WERI-Rb-1 (cell line): Measurements from ENCODE around the gene B3GALT2.

Experiments used
- DNase-seq: peaks from one replicate; pipeline ENCODE4 v3.0.0-alpha.2; 2020
- H3K27ac ChIP-seq: fragments of 250-450 bp; sonication (Bioruptor Pico); 2 replicates; pipeline ENCODE4 v1.5.1; 2020; ENCODE audit warnings: mild to moderate bottlenecking, moderate library complexity
- H3K27me3 ChIP-seq: fragments of 250-450 bp; sonication (Bioruptor Pico); 2 replicates; pipeline ENCODE4 v1.5.1; 2021; ENCODE audit warnings: mild to moderate bottlenecking, low read depth, moderate library complexity; ENCODE audit not compliant: insufficient read depth, severe bottlenecking
- H3K36me3 ChIP-seq: fragments of 250-450 bp; sonication (Bioruptor Pico); 2 replicates; pipeline ENCODE4 v1.5.1; 2020; ENCODE audit warnings: mild to moderate bottlenecking, moderate library complexity
- H3K4me3 ChIP-seq: 2 replicates; pipeline ENCODE4 v1.5.1; 2011; ENCODE audit warnings: low read depth, mild to moderate bottlenecking, control low read depth, low read length
- H3K9me3 ChIP-seq: fragments of 250-450 bp; sonication (Bioruptor Pico); 2 replicates; pipeline ENCODE4 v1.5.1; 2021; ENCODE audit warnings: mild to moderate bottlenecking, moderate library complexity; ENCODE audit not compliant: severe bottlenecking
- TF ChIP-seq, protein P1 (sequence below): IDR thresholded peaks from 2 replicates; pipeline ENCODE4 v1.5.1; 2011; ENCODE audit warnings: low read depth, mild to moderate bottlenecking, control low read depth, inconsistent platforms, low read length

B3GALT2 gene

DNA sequence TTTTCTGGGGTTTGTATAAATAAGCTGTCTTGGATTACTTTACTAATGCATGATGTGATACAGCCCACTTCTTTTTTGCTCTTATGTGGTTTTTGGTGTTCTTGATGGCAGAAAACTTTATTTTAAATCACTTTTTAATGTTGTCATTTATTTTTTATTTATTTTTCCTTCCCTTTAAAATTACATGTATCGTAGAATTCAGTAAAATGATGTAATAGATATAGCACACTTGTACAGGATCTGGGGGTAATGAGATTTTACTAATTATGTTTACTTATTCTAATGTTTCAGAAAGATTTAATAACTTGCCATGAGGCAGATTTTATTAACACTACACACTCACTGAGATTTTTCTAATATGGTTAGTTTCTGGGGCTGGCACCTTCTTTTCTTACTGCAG is 701 bp upstream of the B3GALT2 start:
- TF ChIP-seq, protein P1, sequence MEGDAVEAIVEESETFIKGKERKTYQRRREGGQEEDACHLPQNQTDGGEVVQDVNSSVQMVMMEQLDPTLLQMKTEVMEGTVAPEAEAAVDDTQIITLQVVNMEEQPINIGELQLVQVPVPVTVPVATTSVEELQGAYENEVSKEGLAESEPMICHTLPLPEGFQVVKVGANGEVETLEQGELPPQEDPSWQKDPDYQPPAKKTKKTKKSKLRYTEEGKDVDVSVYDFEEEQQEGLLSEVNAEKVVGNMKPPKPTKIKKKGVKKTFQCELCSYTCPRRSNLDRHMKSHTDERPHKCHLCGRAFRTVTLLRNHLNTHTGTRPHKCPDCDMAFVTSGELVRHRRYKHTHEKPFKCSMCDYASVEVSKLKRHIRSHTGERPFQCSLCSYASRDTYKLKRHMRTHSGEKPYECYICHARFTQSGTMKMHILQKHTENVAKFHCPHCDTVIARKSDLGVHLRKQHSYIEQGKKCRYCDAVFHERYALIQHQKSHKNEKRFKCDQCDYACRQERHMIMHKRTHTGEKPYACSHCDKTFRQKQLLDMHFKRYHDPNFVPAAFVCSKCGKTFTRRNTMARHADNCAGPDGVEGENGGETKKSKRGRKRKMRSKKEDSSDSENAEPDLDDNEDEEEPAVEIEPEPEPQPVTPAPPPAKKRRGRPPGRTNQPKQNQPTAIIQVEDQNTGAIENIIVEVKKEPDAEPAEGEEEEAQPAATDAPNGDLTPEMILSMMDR: no peak

GRCh38 chr1:193185211-193185610 is 1.2 kb downstream of the B3GALT2 start:
- no peaks in the 10 kb centered on the region for H3K9me3 ChIP-seq

More for the DNA sequence above, 701 bp upstream of the B3GALT2 start:
- DNase-seq: no peak
- Histone ChIP-seq H3K9me3 (no peaks in the 10 kb centered on the region), H3K4me3 (no peak overlapping the region), H3K36me3 (no peaks in the 10 kb centered on the region), H3K27ac (no peak overlapping the region), H3K27me3 (no peaks in the 10 kb centered on the region)

DNA sequence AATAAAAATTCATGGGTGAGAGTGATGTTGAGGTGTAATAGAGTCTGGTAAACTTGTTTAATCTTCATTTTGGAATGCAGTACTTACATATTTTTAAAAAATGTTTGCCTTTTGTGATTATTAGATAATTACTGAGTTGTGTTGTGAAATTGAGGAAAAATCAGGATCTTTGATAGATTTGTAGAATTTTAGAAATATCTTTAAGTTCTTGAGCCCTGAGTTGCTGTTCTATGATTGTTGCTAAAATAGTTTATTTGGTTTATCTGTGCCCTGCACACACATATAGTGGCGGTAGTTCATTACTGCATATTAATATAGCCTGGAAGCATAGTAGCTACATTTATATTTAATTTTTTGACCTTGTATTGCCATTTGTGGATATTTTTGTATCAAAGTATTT is 1.6 kb downstream of the B3GALT2 start:
- no peaks in the 10 kb centered on the region for H3K9me3 ChIP-seq
- no peak overlapping the region for H3K27ac ChIP-seq
- no peak for DNase-seq
- no peak overlapping the region for H3K4me3 ChIP-seq
- TF ChIP-seq, protein P1: no peak
- no peaks in the 10 kb centered on the region; the same call in 1 of the 2 replicates for H3K36me3 ChIP-seq
- H3K27me3 ChIP-seq: no peaks in the 10 kb centered on the region

More at GRCh38 chr1:193185211-193185610, 1.2 kb downstream of the B3GALT2 start:
- no peak for DNase-seq
- Histone ChIP-seq H3K27me3 (no peaks in the 10 kb centered on the region), H3K4me3 (no peak overlapping the region), H3K36me3 (no peaks in the 10 kb centered on the region; the same call in 1 of the 2 replicates), H3K27ac (no peak overlapping the region; the same call in 1 of the 2 replicates)
- TF ChIP-seq, protein P1: no peak

DNA sequence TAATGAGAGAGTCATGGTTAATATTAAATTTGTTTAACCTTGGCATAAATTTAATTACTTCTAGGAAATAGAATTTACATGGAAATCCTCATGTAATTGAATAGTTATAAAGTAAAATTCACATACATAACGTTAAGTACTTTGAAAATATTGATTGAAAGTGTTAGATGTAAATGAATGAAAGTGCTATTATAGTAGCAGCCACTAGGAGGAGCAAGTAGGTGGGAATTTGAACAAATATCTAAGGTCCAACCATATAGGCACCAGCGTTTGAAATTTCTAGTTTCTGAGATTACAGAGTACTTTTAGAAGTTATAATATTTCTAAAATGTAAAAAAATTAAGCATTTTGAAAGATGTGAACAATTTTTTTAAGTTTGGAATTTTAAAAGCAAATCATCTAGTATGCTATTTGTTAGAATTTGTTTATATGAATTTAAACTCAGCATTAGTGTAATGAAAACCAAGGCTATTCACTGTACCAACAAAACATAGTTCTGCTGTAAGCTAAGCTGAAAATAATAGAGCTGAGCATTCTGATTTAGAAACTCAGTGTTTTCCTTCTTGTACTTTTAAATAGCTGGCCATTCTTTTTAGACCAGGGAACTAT is 3.3 kb downstream of the B3GALT2 start:
- no peaks in the 10 kb centered on the region; the same call in 1 of the 2 replicates for H3K36me3 ChIP-seq
- H3K4me3 ChIP-seq: no peak overlapping the region
- no peaks in the 10 kb centered on the region for H3K27me3 ChIP-seq
- no peak overlapping the region for H3K27ac ChIP-seq
- TF ChIP-seq, protein P1: peak; percentile 49
- H3K9me3 ChIP-seq: no peaks in the 10 kb centered on the region
- DNase-seq: no peak

GRCh38 chr1:193181985-193182384 is 4.4 kb downstream of the B3GALT2 start:
- DNase-seq: no peak
- H3K27me3 ChIP-seq: no peaks in the 10 kb centered on the region

More at GRCh38 chr1:193181985-193182384, 4.4 kb downstream of the B3GALT2 start:
- TF ChIP-seq, protein P1: no peak
- H3K36me3 ChIP-seq: no peaks in the 10 kb centered on the region; the same call in 1 of the 2 replicates
- H3K4me3 ChIP-seq: no peak overlapping the region
- H3K9me3 ChIP-seq: no peaks in the 10 kb centered on the region
- no peak overlapping the region for H3K27ac ChIP-seq
